HG02678 (cell line): Measurements from ENCODE around the gene GDPGP1.
"Not testable (repeated sequence)": the region's sequence is repeated elsewhere in the genome, so short reads cannot be mapped to it uniquely, and the experiment has no call there.

Source experiments
- ATAC-seq: cut with Tn5 transposase; IDR thresholded peaks from one replicate; pipeline ENCODE4 v1.9.1; 2021; ENCODE audit warnings: mild to moderate bottlenecking, moderate library complexity; ENCODE audit not compliant: unreplicated experiment

The GDPGP1 gene

DNA sequence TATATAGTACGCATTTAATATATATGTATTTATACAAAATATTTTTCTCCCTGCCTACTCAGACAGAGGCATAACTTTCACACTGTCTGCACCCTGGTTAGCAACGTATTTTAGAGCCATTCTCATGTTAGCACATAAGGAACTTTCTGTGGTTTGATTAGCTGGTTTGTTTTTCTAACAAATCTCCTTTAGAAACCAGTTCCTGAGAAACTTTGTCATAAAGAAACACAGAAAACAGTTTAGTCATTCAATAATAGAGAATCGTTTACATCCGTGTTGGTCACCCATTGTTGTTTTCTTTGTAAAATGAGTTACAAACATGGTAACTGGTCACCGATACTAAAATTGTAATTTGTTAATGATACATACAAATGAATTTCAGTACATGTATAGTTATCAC, 25.5 kb downstream of the GDPGP1 start:
- ATAC-seq: peak; percentile 71

- ATAC-seq: not testable (repeated sequence)
Measured at GRCh38 chr15:90260731-90261130, 26.7 kb downstream of the GDPGP1 start.

- no peak for ATAC-seq
Measured at GRCh38 chr15:90261811-90262210, 27.8 kb downstream of the GDPGP1 start.

- no peak for ATAC-seq
Measured at GRCh38 chr15:90262426-90262825, 28.4 kb downstream of the GDPGP1 start.

DNA sequence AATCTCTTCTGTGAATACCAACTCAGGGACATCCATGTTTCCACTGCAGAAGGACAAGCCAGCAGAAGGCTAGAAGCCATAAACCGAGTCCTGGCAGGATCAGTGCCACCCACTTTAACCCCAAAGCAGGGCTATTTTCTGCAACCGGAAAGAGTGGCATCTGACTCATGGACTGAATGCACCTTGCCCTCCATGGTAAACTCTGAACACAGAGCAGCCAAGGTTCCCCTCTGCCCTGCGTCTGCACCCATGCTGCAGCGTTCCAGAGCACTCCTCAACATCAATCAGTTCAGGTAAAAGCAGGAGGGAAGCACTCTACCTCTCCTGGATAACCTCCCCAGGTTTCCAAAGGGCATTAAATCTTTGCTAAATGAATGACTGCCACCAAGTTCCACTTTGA, 30.7 kb downstream of the GDPGP1 start:
- no peak for ATAC-seq

DNA sequence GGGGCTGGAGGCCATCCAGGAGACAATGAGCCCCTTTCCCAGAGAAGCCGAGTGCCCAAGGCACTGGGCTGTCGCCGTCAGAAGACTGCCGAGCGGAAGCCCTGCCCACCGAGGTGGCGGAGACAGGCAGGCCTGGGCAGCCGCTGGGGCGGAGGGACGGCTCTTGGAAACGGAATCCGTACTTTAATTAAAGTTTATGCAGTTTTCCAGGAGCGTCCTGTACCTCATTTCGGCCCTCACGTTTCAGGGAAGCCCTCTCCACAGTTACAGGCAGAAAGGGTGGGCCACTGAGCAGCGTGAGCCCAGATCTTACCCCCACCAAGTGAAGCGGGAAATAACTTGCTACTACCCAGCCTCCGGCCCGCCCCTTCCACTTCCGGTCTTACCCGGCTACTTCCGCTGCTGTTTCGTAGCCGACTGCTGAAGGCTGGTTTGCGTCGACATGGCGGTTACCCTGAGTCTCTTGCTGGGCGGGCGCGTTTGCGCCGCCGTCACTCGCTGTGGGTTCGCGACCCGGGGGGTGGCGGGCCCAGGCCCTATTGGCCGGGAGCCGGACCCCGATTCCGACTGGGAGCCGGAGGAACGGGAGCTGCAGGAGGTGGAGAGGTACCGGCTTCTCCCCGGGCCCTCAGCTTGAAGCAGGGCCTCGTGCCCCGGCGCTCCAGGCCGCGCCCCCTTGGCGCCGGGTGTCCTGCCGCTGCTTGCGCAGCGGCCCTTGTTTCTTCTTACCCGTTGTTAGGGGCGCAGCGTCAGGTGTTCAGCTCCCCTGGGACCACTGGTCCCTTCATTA, 31.5 kb downstream of the GDPGP1 start, which contains the start of gene NGRN:
Gene NGRN, plus strand, starts transcription at position 402 of the 790 bp plus-strand sequence. Its CDS starts 41 bp downstream, at position 443.
- peak; percentile 93 for ATAC-seq

DNA sequence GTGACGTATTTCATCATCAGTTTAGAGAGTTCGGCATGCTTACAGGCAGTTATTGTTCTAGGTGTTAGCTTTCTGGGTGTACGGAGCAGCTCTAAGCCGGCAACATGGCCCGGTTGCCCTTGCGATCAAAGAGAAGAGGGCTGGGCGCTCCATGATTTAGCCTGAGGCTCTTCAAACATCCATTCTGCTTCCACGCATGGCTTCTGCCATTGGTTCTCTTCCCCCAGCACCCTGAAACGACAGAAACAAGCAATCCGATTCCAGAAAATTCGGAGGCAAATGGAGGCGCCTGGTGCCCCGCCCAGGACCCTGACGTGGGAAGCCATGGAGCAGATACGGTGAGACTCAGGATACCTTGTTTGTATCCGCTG, 32.0 kb downstream of the GDPGP1 start:
- ATAC-seq: no peak

DNA sequence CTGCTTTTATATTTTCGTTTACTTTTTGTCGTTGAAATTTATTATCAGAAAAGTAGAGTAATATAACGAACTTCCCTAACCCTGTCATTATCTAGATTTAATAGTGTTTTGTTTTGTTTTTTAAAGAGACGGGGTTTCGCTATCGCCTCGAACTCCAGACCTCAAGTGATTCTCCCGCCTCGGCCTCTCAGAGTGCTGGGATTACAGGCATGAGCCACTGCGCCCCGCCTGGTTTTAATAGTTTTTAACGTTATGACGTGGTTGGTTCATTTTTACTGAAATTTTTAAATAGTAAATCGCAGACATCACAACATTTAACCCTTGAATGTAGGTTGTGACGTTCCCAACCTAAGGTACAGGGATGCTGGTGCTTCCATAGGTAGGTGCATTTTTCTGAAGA, 32.5 kb downstream of the GDPGP1 start:
- ATAC-seq: no peak

DNA sequence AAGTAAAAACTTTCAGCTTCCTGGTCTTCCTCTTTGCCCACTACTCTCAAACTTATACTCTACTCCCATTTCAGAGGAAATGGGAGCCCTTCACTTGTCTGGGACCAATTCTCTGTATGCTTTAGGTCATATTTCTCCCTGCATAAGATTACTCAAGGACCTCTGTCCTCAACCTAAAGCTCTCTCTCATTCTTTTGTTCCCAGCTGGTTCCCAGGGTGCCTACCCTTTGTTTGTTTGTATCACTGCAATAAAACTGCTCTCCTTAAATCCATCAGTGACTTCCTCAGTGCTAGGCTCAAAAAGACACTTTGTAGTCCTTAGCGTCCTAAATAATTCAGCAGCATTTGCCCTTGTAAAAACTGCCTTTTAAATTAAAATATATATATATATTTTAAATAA, 34.4 kb downstream of the GDPGP1 start:
- ATAC-seq: no peak

GRCh38 chr15:90270502-90271150, 36.6 kb downstream of the GDPGP1 start:
- ATAC-seq: no peak

DNA sequence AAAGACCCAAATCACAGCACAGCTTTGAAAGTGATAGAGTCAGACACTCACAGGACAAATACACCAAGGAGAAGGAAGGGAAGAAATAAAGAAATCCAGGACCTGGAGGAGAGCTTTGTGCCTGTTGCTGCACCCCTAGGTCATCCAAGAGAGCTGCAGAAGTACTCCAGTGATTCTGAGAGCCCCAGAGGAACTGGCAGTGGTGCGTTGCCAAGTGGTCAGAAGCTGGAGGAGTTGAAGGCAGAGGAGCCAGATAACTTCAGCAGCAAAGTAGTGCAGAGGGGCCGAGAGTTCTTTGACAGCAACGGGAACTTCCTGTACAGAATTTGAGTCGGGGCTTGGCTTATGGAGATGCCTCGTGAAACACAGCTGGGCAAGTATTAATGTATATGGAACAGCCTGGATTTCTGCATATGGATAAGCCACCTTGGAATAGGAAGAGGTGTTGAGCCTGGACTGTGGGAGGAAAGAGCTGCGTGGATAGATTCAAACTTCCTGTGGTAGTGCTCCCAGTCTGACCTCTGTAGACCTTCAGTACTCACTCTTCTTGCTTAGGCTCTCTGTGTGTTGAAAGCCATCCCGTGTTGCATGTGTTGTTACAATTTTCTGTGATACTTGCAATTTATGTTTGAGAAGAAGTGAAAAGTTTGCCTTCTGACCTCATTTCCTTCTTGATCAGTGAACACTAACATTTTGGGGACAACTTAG, 37.6 kb downstream of the GDPGP1 start:
- ATAC-seq: no peak

DNA sequence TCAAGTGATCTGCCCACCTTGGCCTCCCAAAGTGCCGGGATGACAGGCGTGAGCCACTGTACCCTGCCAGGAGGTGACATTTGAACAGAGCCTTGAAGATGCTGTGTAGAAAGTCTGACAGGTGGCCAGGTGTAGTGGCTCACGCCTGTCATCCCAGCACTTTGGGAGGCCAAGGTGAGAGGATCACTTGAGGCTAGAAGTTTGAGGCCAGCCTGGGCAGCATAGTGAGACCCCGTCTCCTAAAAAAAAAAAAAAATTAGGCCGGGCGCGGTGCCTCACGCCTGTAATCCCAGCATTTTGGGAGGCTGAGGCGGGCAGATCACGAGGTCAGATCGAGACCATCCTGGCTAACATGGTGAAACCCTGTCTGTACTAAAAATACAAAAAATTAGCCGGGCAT, 44.5 kb downstream of the GDPGP1 start:
- not testable (repeated sequence) for ATAC-seq

DNA sequence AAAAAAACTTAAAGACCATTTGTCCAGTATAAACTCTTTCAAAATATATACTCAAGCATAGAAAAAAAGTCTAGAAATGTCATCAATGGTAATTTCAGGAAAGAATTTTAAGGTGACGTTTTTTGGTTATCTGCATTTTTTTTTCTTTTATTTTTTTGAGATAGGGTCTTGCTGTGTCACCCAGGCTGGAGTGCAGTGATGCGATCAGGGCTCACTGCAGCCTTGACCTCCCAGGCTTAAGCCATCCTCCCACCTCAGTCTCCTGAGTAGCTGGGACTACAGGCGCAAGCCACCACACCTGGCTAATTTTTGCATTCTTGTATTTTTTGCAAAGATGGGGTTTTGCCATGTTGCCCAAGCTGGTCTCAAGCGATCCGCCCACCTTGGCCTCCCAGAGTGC, 46.7 kb downstream of the GDPGP1 start:
- not testable (repeated sequence) for ATAC-seq

- not testable (repeated sequence) for ATAC-seq
Measured at GRCh38 chr15:90281637-90282036, 47.6 kb downstream of the GDPGP1 start.

DNA sequence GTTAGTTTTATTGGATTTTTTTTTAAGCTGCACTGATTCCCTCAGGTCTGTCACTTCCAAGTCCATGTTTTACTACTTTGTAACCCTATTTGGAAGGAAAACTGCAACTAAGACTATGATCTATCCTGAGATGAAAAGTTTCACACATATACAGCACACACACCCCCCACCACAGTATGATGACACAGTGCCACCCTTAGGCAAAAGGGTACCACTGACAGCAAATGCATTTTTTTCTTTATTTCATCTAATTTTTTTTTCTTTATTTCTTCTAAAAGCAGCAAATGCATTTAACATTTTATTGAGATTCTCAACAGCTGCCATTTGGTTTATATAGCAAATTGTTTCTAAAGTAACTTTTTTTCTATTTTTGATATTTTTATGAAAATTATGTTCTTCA, 52.7 kb downstream of the GDPGP1 start:
- ATAC-seq: no peak

GRCh38 chr15:90287101-90287500, 53.1 kb downstream of the GDPGP1 start:
- no peak for ATAC-seq

GRCh38 chr15:90287946-90288345, 53.9 kb downstream of the GDPGP1 start:
- no peak for ATAC-seq

GRCh38 chr15:90291679-90292356, 57.8 kb downstream of the GDPGP1 start:
- ATAC-seq: no peak

- not testable (repeated sequence) for ATAC-seq
Measured at GRCh38 chr15:90293040-90293810, 59.2 kb downstream of the GDPGP1 start.

- no peak for ATAC-seq
Measured at GRCh38 chr15:90294159-90294558, 60.1 kb downstream of the GDPGP1 start.
